ENCODE results near the gene AIMP1. TPM values are rescaled to one million over a fixed set of nuclear protein-coding genes. Genes with fewer than 3 reads are reported as not detected.

The AIMP1 gene
- total and polyA plus RNA-seq, 2 experiments from 2014 or later = 33.7 to 53.7 TPM

DNA sequence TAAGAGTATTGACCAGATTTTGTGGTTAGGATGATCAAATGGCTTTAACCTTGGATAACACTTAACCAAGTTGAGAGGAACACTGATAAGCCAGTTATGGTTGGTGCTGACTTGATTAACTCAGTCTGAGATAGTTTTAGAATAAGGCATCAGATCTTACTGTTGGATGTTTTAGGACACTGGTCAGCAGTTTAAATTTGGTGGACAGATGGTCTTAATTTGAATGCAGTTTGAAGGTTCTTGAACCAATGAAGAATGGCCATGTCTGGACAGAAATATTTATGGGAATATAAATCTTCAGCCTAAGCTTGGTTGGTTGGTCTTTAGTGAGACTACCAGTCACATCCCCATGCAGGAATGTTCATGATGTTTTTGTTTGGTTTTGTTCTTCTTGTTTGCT, 54.8 kb downstream of the AIMP1 start:
- no peaks in the 10 kb centered on the region for H3K4me1 ChIP-seq (ENCODE audit: insufficient read depth)
- no peaks in the 10 kb centered on the region for H3K79me2 ChIP-seq
- no peak overlapping the region for H3K4me2 ChIP-seq
- H3K36me3 ChIP-seq (replicated peaks; ENCODE audit: insufficient read depth, low read depth) = no peaks in the 10 kb centered on the region
- no peaks in the 10 kb centered on the region for H3K27me3 ChIP-seq
- H3K4me3 ChIP-seq = no peak overlapping the region
- H3K9me3 ChIP-seq (ENCODE audit: low read depth) = no peaks in the 10 kb centered on the region
- DNase-seq (ENCODE audit: low spot score) = no peak
- H3K27ac ChIP-seq = no peak overlapping the region
- H4K20me1 ChIP-seq (ENCODE audit: insufficient read depth, poor library complexity, severe bottlenecking) = no peaks in the 10 kb centered on the region
- H3K9me2 ChIP-seq (replicated peaks; ENCODE audit: insufficient read depth) = no peaks in the 10 kb centered on the region
- no peak overlapping the region for H2AFZ ChIP-seq
- no peak for TF ChIP-seq CTCF (IDR thresholded peaks at IDR 0.05; ENCODE audit: poor library complexity)
- TF ChIP-seq EZH2 (IDR thresholded peaks at IDR 0.05; ENCODE audit: borderline replicate concordance) = no peak
- TF ChIP-seq EZH2phosphoT487 (IDR thresholded peaks at IDR 0.05; ENCODE audit: low read depth, severe bottlenecking, unreplicated experiment) = no peak

DNA sequence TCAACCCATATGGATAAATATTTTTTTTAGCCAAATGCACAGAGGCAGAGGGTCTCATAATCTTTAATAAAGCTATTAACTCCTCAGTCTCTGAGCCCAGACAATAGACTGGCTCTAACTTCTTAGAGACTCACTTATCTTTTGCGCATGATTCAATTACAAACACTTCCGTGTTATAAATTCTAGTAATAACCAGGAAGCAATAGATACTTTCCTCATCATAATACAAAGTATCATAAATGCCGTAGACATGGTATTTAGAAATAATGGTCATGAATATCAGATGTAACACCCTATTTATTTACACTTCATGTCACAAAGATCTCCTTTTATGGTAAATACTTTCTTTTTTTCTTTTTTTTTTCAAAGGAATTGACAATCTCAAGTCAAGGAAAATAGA, 56.7 kb downstream of the AIMP1 start:
- Histone ChIP-seq H3K27me3 (no peaks in the 10 kb centered on the region), H3K9me2 (replicated peaks; ENCODE audit: insufficient read depth) (no peaks in the 10 kb centered on the region), H3K79me2 (no peaks in the 10 kb centered on the region), H3K4me1 (ENCODE audit: insufficient read depth) (no peaks in the 10 kb centered on the region), H3K36me3 (replicated peaks; ENCODE audit: insufficient read depth, low read depth) (no peaks in the 10 kb centered on the region), H3K27ac (no peak overlapping the region), H3K9me3 (ENCODE audit: low read depth) (no peaks in the 10 kb centered on the region), H3K4me3 (no peak overlapping the region), H3K4me2 (no peak overlapping the region), H4K20me1 (ENCODE audit: insufficient read depth, poor library complexity, severe bottlenecking) (no peaks in the 10 kb centered on the region), H2AFZ (no peak overlapping the region)
- TF ChIP-seq EZH2 (IDR thresholded peaks at IDR 0.05; ENCODE audit: borderline replicate concordance) (no peak), EZH2phosphoT487 (IDR thresholded peaks at IDR 0.05; ENCODE audit: low read depth, severe bottlenecking, unreplicated experiment) (no peak), CTCF (IDR thresholded peaks at IDR 0.05; ENCODE audit: poor library complexity) (no peak)
- WGBS (ENCODE audit: low lambda C conversion rate, missing lambda C conversion rate) = 66% methylated on average over 3 of the region's 3 CpGs
- no peak for DNase-seq (ENCODE audit: low spot score)

DNA sequence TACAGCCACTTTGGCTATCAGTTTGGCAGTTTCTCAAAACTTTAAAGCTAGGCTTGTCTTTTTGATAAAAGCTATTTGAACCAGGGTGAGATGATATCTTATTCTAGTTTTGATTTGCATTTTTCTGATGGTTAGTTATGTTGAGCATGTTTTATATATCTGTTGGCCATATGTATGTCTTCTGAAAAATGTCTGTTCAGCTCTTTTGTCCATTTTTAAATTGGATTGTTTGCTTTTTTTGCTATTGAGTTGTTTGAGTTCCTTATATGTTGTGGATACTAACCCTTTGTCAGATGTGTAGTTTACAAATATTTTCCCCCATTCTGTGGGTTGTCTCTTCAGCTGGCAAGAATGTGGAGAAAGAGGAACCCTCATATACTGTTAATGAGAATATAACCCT, 63.8 kb downstream of the AIMP1 start:
- H3K9me3 ChIP-seq (ENCODE audit: low read depth) = no peaks in the 10 kb centered on the region
- no peaks in the 10 kb centered on the region for H3K4me1 ChIP-seq (ENCODE audit: insufficient read depth)
- H3K36me3 ChIP-seq (replicated peaks; ENCODE audit: insufficient read depth, low read depth) = no peaks in the 10 kb centered on the region
- H3K9me2 ChIP-seq (replicated peaks; ENCODE audit: insufficient read depth) = no peaks in the 10 kb centered on the region
- TF ChIP-seq EZH2phosphoT487 (IDR thresholded peaks at IDR 0.05; ENCODE audit: low read depth, severe bottlenecking, unreplicated experiment) (no peak), EZH2 (IDR thresholded peaks at IDR 0.05; ENCODE audit: borderline replicate concordance) (no peak), CTCF (IDR thresholded peaks at IDR 0.05; ENCODE audit: poor library complexity) (no peak)
- no peak overlapping the region for H3K4me3 ChIP-seq
- no peak overlapping the region for H3K4me2 ChIP-seq
- no peaks in the 10 kb centered on the region for H3K27me3 ChIP-seq
- no peak overlapping the region for H3K27ac ChIP-seq
- no peak overlapping the region for H2AFZ ChIP-seq
- no peak for DNase-seq (ENCODE audit: low spot score)
- H4K20me1 ChIP-seq (ENCODE audit: insufficient read depth, poor library complexity, severe bottlenecking) = no peaks in the 10 kb centered on the region
- H3K79me2 ChIP-seq = no peaks in the 10 kb centered on the region

- H3K4me1 ChIP-seq (ENCODE audit: insufficient read depth) = no peaks in the 10 kb centered on the region
- H3K27me3 ChIP-seq = no peaks in the 10 kb centered on the region
- no peak overlapping the region for H3K27ac ChIP-seq
- H3K9me2 ChIP-seq (replicated peaks; ENCODE audit: insufficient read depth) = no peaks in the 10 kb centered on the region
- H4K20me1 ChIP-seq (ENCODE audit: insufficient read depth, poor library complexity, severe bottlenecking) = no peaks in the 10 kb centered on the region
- TF ChIP-seq EZH2 (IDR thresholded peaks at IDR 0.05; ENCODE audit: borderline replicate concordance) (no peak), CTCF (IDR thresholded peaks at IDR 0.05; ENCODE audit: poor library complexity) (no peak), EZH2phosphoT487 (IDR thresholded peaks at IDR 0.05; ENCODE audit: low read depth, severe bottlenecking, unreplicated experiment) (no peak)
- H3K36me3 ChIP-seq (replicated peaks; ENCODE audit: insufficient read depth, low read depth) = no peaks in the 10 kb centered on the region
- H3K79me2 ChIP-seq = no peaks in the 10 kb centered on the region
- no peak overlapping the region for H2AFZ ChIP-seq
- no peaks in the 10 kb centered on the region for H3K9me3 ChIP-seq (ENCODE audit: low read depth)
- no peak overlapping the region for H3K4me2 ChIP-seq
- 98% methylated on average over 3 of the region's 3 CpGs for WGBS (ENCODE audit: low lambda C conversion rate, missing lambda C conversion rate)
- DNase-seq (ENCODE audit: low spot score) = no peak
- no peak overlapping the region for H3K4me3 ChIP-seq
These were observed 68.5 kb downstream of the AIMP1 start for GRCh38 chr4:106384878-106385277.

All from hepatocyte (in vitro differentiated cells).